Activated naive CD8-positive, alpha-beta T cell treated with anti-CD3 and anti-CD28 coated beads, Interleukin-2, amount 50 U/mL, for 24 hours (primary cell): Measurements from ENCODE around the gene OAF.

Experiments
- ATAC-seq: fragments of 150-1000 bp; cut with Tn5 transposase; one replicate; pipeline ENCODE4 v1.10.0; 2021
- DNase-seq: peaks from one replicate; pipeline ENCODE4 v3.0.0; 2021
- H3K27ac Mint-ChIP-seq: one replicate; pipeline ENCODE4 v1.8.0; 2021; ENCODE audit warnings: mild to moderate bottlenecking, mixed read lengths
- H3K27me3 Mint-ChIP-seq: one replicate; pipeline ENCODE4 v1.8.0; 2021; ENCODE audit warnings: mixed read lengths
- H3K36me3 Mint-ChIP-seq: one replicate; pipeline ENCODE4 v1.8.0; 2021; ENCODE audit warnings: low read depth, mixed read lengths
- H3K4me1 Mint-ChIP-seq: one replicate; pipeline ENCODE4 v1.8.0; 2021; ENCODE audit warnings: mixed read lengths
- H3K4me3 Mint-ChIP-seq: one replicate; pipeline ENCODE4 v1.8.0; 2021; ENCODE audit warnings: mild to moderate bottlenecking, moderate library complexity, mixed read lengths
- H3K9me3 Mint-ChIP-seq: one replicate; pipeline ENCODE4 v1.8.0; 2021; ENCODE audit warnings: mixed read lengths

Gene OAF

GRCh38 chr11:120207512-120207911, 3.3 kb upstream of the OAF start:
- Mint-ChIP-seq H3K27ac (no peak overlapping the region), H3K4me3 (no peak overlapping the region), H3K4me1 (peaks cover 13% of the 10 kb centered on the region), H3K9me3 (no peaks in the 10 kb centered on the region), H3K36me3 (no peaks in the 10 kb centered on the region), H3K27me3 (peaks cover 24% of the 10 kb centered on the region)
- ATAC-seq = no peak
- no peak for DNase-seq

GRCh38 chr11:120208001-120208441, 2.8 kb upstream of the OAF start:
- Mint-ChIP-seq H3K27ac (no peak overlapping the region), H3K27me3 (peaks cover 24% of the 10 kb centered on the region), H3K9me3 (no peaks in the 10 kb centered on the region), H3K4me1 (peaks cover 13% of the 10 kb centered on the region), H3K36me3 (no peaks in the 10 kb centered on the region), H3K4me3 (no peak overlapping the region)
- no peak for ATAC-seq
- no peak for DNase-seq

- ATAC-seq (no peak), DNase-seq (no peak)
- no peaks in the 10 kb centered on the region for H3K36me3 Mint-ChIP-seq
- H3K4me3 Mint-ChIP-seq = no peak overlapping the region
- H3K4me1 Mint-ChIP-seq = peaks cover 13% of the 10 kb centered on the region
- H3K27ac Mint-ChIP-seq = peak overlapping the region; percentile 1
- H3K27me3 Mint-ChIP-seq = peaks cover 24% of the 10 kb centered on the region
- H3K9me3 Mint-ChIP-seq = no peaks in the 10 kb centered on the region
Observed at GRCh38 chr11:120208777-120209176, 2.1 kb upstream of the OAF start.

- Mint-ChIP-seq H3K36me3 (no peaks in the 10 kb centered on the region), H3K27ac (peak overlapping the region; percentile 68), H3K27me3 (peaks cover 23% of the 10 kb centered on the region), H3K9me3 (no peaks in the 10 kb centered on the region), H3K4me1 (peaks cover 13% of the 10 kb centered on the region), H3K4me3 (peak overlapping the region; percentile 79)
- DNase-seq (peak; percentile 11), ATAC-seq (no peak)
Observed at GRCh38 chr11:120209746-120210625, 846 bp upstream of the OAF start.

- Mint-ChIP-seq H3K27ac (peak overlapping the region; percentile 78), H3K36me3 (no peaks in the 10 kb centered on the region), H3K27me3 (peaks cover 23% of the 10 kb centered on the region), H3K9me3 (no peaks in the 10 kb centered on the region), H3K4me1 (peaks cover 13% of the 10 kb centered on the region), H3K4me3 (peak overlapping the region; percentile 86)
- no peak for ATAC-seq
- DNase-seq = no peak
Observed at GRCh38 chr11:120211522-120212258, 858 bp downstream of the OAF start.

- Mint-ChIP-seq H3K27ac (no peak overlapping the region), H3K27me3 (peaks cover 23% of the 10 kb centered on the region), H3K9me3 (no peaks in the 10 kb centered on the region), H3K4me3 (peak overlapping the region; percentile 17), H3K4me1 (peaks cover 13% of the 10 kb centered on the region), H3K36me3 (no peaks in the 10 kb centered on the region)
- no peak for DNase-seq
- no peak for ATAC-seq
Observed at GRCh38 chr11:120212259-120212878, 1.5 kb downstream of the OAF start.

GRCh38 chr11:120212926-120213325, 2.1 kb downstream of the OAF start:
- H3K4me1 Mint-ChIP-seq = peaks cover 13% of the 10 kb centered on the region
- peaks cover 20% of the 10 kb centered on the region for H3K27me3 Mint-ChIP-seq
- no peaks in the 10 kb centered on the region for H3K36me3 Mint-ChIP-seq
- DNase-seq (no peak), ATAC-seq (no peak)
- no peaks in the 10 kb centered on the region for H3K9me3 Mint-ChIP-seq
- H3K27ac Mint-ChIP-seq = no peak overlapping the region
- H3K4me3 Mint-ChIP-seq = no peak overlapping the region

GRCh38 chr11:120214581-120214980, 3.7 kb downstream of the OAF start:
- no peak overlapping the region for H3K4me3 Mint-ChIP-seq
- no peaks in the 10 kb centered on the region for H3K9me3 Mint-ChIP-seq
- H3K27me3 Mint-ChIP-seq = peaks cover 8% of the 10 kb centered on the region
- DNase-seq (no peak), ATAC-seq (no peak)
- peaks cover 12% of the 10 kb centered on the region for H3K4me1 Mint-ChIP-seq
- no peak overlapping the region for H3K27ac Mint-ChIP-seq
- no peaks in the 10 kb centered on the region for H3K36me3 Mint-ChIP-seq

- no peaks in the 10 kb centered on the region for H3K9me3 Mint-ChIP-seq
- peaks cover 5% of the 10 kb centered on the region for H3K27me3 Mint-ChIP-seq
- DNase-seq = no peak
- no peak for ATAC-seq
- peaks cover 4% of the 10 kb centered on the region for H3K4me1 Mint-ChIP-seq
- H3K4me3 Mint-ChIP-seq = no peak overlapping the region
- no peak overlapping the region for H3K27ac Mint-ChIP-seq
- no peaks in the 10 kb centered on the region for H3K36me3 Mint-ChIP-seq
Observed at GRCh38 chr11:120215634-120216033, 4.8 kb downstream of the OAF start.

GRCh38 chr11:120216426-120217102, 5.7 kb downstream of the OAF start:
- H3K4me1 Mint-ChIP-seq = peaks cover 9% of the 10 kb centered on the region
- ATAC-seq = no peak
- no peak overlapping the region for H3K27ac Mint-ChIP-seq
- no peaks in the 10 kb centered on the region for H3K9me3 Mint-ChIP-seq
- peaks cover 4% of the 10 kb centered on the region for H3K27me3 Mint-ChIP-seq
- DNase-seq = no peak
- no peak overlapping the region for H3K4me3 Mint-ChIP-seq
- H3K36me3 Mint-ChIP-seq = no peaks in the 10 kb centered on the region

GRCh38 chr11:120217526-120217925, 6.7 kb downstream of the OAF start:
- H3K27me3 Mint-ChIP-seq = peaks cover 2% of the 10 kb centered on the region

GRCh38 chr11:120217941-120218694, 7.3 kb downstream of the OAF start:
- H3K4me1 Mint-ChIP-seq = peaks cover 6% of the 10 kb centered on the region
- H3K27me3 Mint-ChIP-seq = peaks cover 2% of the 10 kb centered on the region
- H3K4me3 Mint-ChIP-seq = no peak overlapping the region
- no peak overlapping the region for H3K27ac Mint-ChIP-seq
- no peak for ATAC-seq
- H3K36me3 Mint-ChIP-seq = no peaks in the 10 kb centered on the region
- no peaks in the 10 kb centered on the region for H3K9me3 Mint-ChIP-seq
- DNase-seq = no peak

More at GRCh38 chr11:120217526-120217925, 6.7 kb downstream of the OAF start:
- Mint-ChIP-seq H3K9me3 (no peaks in the 10 kb centered on the region), H3K4me1 (peaks cover 6% of the 10 kb centered on the region), H3K36me3 (no peaks in the 10 kb centered on the region), H3K27ac (no peak overlapping the region), H3K4me3 (no peak overlapping the region)
- ATAC-seq (no peak), DNase-seq (no peak)

- Mint-ChIP-seq H3K9me3 (no peaks in the 10 kb centered on the region), H3K27me3 (peaks cover 2% of the 10 kb centered on the region), H3K27ac (no peak overlapping the region), H3K36me3 (no peaks in the 10 kb centered on the region), H3K4me1 (peaks cover 6% of the 10 kb centered on the region), H3K4me3 (no peak overlapping the region)
- ATAC-seq = no peak
- DNase-seq = no peak
Observed at GRCh38 chr11:120218695-120219033, 7.8 kb downstream of the OAF start.
